Measurements from ENCODE around the gene VTI1A.
"Not testable (repeated sequence)": the region's sequence is repeated elsewhere in the genome, so short reads cannot be mapped to it uniquely, and the experiment has no call there.

VTI1A gene

GRCh38 chr10:112583236-112583939 is 136.4 kb downstream of the VTI1A start:
- no peak for TF ChIP-seq CTCF (conservative IDR thresholded peaks at IDR 0.05; ENCODE audit: low read depth, low read length)
- H3K4me3 ChIP-seq (ENCODE audit: low read length): no peak overlapping the region
- no peak for DNase-seq (ENCODE audit: low read depth)

DNA sequence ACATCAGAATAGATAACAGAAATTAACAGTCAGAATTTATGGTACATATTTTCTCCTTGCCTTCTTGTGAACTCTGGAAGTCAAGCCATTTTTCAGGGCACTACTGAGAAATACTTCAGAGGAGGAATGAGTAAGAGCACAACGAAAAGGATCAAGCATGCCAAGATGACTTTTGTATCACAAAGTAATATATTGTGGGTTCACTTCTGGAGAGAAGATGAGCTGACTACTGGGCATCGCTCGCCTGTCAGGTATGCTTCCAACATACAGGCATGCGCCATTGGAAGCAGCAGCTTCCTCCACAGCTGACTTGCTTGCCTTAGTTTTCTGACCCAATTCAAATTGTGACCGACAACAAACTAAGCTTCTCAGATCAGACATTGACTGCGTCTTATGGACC is 137.3 kb downstream of the VTI1A start:
- no peak for TF ChIP-seq CTCF (conservative IDR thresholded peaks at IDR 0.05; ENCODE audit: low read depth, low read length)
- no peak for DNase-seq (ENCODE audit: low read depth)
- no peak overlapping the region for H3K4me3 ChIP-seq (ENCODE audit: low read length)

GRCh38 chr10:112585126-112585525 is 138.1 kb downstream of the VTI1A start:
- no peak for DNase-seq (ENCODE audit: low read depth)
- TF ChIP-seq CTCF (conservative IDR thresholded peaks at IDR 0.05; ENCODE audit: low read depth, low read length): no peak
- no peak overlapping the region for H3K4me3 ChIP-seq (ENCODE audit: low read length)

- no peak for DNase-seq (ENCODE audit: low read depth)
- no peak overlapping the region for H3K4me3 ChIP-seq (ENCODE audit: low read length)
- no peak for TF ChIP-seq CTCF (conservative IDR thresholded peaks at IDR 0.05; ENCODE audit: low read depth, low read length)
These were observed 138.9 kb downstream of the VTI1A start for GRCh38 chr10:112585960-112586359.

- no peak overlapping the region for H3K4me3 ChIP-seq (ENCODE audit: low read length)
- no peak for DNase-seq (ENCODE audit: low read depth)
- TF ChIP-seq CTCF (conservative IDR thresholded peaks at IDR 0.05; ENCODE audit: low read depth, low read length): no peak
These were observed 140.7 kb downstream of the VTI1A start for GRCh38 chr10:112587729-112588128.

- no peak for DNase-seq (ENCODE audit: low read depth)
- H3K4me3 ChIP-seq (ENCODE audit: low read length): no peak overlapping the region
- no peak for TF ChIP-seq CTCF (conservative IDR thresholded peaks at IDR 0.05; ENCODE audit: low read depth, low read length)
These were observed 141.4 kb downstream of the VTI1A start for GRCh38 chr10:112588225-112588990.

- TF ChIP-seq CTCF (conservative IDR thresholded peaks at IDR 0.05; ENCODE audit: low read depth, low read length): no peak
- no peak for DNase-seq (ENCODE audit: low read depth)
- H3K4me3 ChIP-seq (ENCODE audit: low read length): no peak overlapping the region
These were observed 142.1 kb downstream of the VTI1A start for GRCh38 chr10:112589081-112589480.

DNA sequence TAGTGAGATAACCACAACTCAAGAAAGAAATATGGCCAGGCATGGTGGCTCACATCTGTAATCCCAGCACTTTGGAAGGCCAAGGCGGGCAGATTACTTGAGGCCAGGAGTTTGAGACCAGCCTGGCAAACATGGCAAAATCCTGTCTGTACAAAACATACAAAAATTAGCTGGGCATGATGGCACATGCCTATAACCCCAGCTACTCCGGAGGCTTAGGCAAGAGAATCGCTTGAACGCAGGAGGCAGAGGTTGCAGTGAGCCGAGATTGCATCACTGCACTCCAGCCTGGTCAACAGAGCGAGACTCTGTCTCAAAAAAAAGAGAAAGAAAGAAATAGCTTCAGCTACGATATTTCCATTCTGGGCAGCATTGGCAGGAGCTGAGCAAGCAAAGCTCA is 143.8 kb downstream of the VTI1A start:
- not testable (repeated sequence) for H3K4me3 ChIP-seq (ENCODE audit: low read length); DNase-seq (ENCODE audit: low read depth)
